Stimulated activated CD8-positive, alpha-beta memory T cell treated with anti-CD3 and anti-CD28 coated beads, Interleukin-12 subunit alpha, Interleukin-12 subunit beta, amount 100 ng/mL, for 1 hour (primary cell): ENCODE results near the gene RYR3.

Experiments
- DNase-seq: peaks from one replicate; pipeline ENCODE4 v3.0.0-alpha.2; 2020; ENCODE audit warnings: low read depth

RYR3 gene

GRCh38 chr15:33641069-33641468 lies 330.3 kb downstream of the RYR3 start:
- DNase-seq: no peak

DNA sequence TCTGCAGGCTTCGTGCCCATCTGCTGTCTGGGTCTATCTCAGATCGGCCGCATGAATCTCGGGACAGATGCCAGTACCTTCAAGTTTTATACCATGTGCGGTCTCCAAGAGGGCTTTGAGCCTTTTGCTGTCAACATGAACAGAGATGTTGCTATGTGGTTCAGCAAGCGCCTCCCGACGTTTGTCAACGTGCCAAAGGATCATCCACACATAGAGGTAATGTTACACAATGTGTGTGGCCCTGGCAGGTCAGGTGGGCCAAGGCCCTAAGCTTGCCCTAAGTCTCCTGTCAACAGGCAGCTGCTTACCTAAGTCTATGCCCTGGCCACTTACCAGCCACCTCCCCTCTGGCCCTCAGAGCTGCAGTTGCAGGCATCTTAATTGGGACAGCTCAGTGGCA lies 333.5 kb downstream of the RYR3 start:
- DNase-seq: no peak

DNA sequence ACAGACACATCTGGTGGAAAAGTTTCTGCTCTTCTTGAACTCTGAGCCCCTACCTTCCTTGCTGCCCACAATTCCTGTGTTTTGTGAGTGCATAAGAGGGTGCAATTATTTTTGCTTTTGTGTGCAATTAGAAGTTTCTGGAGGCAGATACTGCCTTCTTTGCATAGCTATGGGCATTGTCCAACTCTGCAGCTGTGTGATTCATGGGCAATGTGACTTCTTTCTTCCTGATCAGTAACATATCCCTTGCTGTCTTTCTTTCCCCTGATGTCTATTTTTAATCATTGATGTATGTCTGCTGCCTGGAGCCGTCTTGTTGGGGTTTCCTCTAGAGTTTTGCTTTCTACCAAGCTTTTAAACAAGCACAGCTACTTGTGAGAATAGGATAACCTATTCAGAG lies 336.0 kb downstream of the RYR3 start:
- DNase-seq: no peak

GRCh38 chr15:33649217-33649933 lies 338.6 kb downstream of the RYR3 start:
- DNase-seq: no peak

GRCh38 chr15:33654860-33655259 lies 344.1 kb downstream of the RYR3 start:
- DNase-seq: no peak

GRCh38 chr15:33655488-33655887 lies 344.7 kb downstream of the RYR3 start:
- DNase-seq: no peak

GRCh38 chr15:33656168-33656567 lies 345.4 kb downstream of the RYR3 start:
- DNase-seq: no peak

DNA sequence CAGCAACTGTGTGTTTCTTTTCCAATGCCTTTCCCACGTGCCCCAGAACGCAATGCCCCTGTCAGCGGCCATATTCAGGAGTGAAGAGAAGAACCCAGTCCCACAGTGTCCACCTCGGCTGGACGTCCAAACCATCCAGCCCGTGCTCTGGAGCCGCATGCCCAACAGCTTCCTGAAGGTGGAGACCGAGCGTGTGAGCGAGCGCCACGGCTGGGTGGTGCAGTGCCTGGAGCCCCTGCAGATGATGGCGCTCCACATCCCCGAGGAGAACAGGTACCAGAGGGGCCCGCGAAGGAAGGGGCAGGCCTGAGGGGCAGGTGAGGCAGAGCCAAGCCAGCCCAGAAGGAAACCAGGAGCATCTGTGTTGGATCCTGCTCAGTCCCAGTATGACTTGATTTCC lies 349.4 kb downstream of the RYR3 start:
- DNase-seq: no peak

GRCh38 chr15:33662014-33662413 lies 351.2 kb downstream of the RYR3 start:
- DNase-seq: no peak

DNA sequence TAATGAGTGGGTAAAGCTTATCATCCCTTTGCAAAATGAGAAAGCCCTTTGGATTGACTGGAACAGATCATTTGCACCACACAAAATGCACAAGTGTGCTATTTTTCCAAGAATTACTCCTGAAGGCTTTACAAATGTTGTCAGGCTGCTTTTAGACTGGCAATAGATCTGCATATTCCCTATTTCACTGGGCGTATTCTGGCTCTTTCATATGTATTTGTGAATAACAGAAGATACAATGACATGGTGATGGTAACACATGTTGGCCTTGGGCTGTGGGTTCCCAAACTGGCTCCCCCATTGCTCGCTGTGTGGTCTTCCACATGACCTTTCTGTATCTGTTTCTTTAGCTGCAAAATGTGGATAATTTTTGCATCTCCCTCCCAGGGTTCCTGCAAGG lies 354.2 kb downstream of the RYR3 start:
- no peak for DNase-seq

DNA sequence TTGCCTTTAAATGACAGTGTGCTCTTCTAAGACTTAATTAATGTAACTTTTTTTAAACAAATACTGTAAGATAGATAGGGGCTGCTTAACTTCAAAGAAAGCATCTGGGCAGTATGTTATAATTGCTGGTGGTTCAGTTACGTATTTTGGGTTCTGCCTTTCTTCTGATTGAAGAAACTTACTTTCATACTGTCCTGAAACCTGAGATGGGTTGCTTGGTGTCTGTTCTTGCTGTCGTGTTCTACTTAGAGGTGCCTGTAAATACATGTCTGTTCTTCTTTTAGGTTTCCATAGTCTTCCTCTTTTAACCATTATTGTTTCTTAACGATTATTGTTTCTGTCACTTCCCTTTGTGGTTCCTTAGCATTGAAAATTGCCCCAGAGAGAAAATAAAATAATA lies 359.8 kb downstream of the RYR3 start:
- DNase-seq: no peak

DNA sequence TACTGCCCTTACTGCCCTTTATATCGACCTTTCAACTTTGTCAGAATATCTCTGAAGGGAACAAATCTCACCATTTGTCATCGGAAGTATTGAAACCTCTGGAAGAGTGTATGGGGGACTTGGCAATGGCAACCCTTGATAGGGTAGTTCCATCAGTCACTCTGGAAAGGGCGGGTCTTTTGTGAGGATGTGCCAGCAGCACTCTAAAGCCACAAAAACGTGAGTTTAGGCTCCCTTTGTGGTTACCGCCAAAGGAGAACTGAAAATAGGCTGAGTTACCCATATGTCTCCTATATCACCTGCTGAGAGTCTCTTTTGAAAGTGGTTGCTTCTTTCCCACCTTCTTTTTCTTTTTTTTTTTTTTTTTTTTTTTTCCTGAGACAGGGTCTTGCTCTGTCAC lies 360.7 kb downstream of the RYR3 start:
- no peak for DNase-seq

DNA sequence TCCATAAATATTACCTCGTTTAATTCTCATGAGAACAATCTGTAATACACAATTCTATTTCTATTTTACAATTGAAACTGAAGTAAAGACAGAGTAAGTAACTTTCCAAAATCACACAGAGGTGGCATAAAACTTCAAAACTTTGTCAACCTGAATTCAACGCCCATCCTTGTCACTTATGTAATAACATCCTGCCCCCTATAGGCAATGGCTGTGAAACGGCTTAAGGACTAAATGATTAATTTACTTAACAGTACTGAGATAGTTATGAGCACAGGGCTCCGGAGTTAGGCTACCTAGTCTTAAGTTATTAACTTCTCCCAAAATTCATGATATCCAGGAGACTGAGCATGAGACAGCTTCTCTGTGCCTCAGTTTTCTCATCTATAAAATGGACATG lies 364.5 kb downstream of the RYR3 start:
- no peak for DNase-seq

GRCh38 chr15:33677238-33677830 lies 366.6 kb downstream of the RYR3 start:
- DNase-seq: no peak

GRCh38 chr15:33678176-33678575 lies 367.4 kb downstream of the RYR3 start:
- DNase-seq: no peak

DNA sequence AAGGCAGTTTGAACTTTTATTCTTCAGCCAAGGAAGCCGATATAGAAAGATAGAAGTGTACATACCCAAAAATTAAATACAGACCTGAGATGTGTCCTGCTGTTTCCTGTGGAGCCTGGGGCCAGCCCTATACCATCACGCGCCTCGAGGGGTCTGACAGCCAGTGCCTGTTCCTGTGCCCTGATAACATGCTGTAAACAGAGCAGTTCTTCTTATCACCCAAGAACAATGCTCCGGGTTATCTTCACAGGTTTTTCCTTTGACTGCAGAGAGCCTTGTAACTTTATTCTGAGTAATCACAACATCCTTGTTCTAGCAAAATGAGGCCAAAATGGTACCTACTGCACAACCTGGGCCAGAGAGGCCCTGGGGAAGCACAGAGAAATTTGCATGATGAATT lies 367.8 kb downstream of the RYR3 start:
- DNase-seq: no peak

DNA sequence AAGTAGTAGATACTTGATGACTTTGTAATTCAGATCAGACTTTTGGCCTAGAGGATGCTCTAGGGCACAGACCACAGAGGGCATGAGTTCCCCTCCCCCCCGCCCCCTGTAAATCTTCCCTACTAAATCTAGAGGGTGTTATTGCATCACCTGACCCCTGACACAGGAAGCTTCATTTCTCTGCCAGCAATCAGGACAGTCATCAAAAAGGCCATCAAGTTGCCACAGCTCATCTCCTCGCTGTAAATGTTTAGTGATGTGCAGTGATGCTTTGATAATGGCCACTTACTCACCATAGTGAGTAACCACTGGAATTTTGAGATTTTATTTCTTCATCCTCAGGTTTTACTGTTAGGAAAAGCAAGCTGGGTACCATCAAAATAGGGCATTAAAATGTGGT lies 368.3 kb downstream of the RYR3 start:
- DNase-seq: no peak

DNA sequence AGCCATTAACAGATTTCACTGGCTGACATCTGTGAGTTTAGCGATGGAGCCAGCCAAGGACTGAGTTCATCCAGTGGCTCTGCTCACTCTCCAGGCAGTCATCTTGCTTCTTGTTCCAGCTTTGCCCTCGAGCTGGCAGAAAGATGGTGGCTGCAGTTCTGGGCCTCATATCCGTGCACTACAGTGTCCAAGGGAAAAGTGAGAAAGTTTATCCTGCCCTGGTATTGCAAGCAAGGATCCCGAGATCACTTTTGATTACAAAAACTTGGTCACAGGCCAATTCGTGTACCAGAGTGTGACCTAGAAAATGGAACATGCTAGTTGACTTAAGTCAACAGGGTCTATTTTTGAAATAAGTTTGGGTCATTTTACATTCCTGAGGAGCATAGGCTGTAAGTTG lies 369.6 kb downstream of the RYR3 start:
- DNase-seq: no peak

DNA sequence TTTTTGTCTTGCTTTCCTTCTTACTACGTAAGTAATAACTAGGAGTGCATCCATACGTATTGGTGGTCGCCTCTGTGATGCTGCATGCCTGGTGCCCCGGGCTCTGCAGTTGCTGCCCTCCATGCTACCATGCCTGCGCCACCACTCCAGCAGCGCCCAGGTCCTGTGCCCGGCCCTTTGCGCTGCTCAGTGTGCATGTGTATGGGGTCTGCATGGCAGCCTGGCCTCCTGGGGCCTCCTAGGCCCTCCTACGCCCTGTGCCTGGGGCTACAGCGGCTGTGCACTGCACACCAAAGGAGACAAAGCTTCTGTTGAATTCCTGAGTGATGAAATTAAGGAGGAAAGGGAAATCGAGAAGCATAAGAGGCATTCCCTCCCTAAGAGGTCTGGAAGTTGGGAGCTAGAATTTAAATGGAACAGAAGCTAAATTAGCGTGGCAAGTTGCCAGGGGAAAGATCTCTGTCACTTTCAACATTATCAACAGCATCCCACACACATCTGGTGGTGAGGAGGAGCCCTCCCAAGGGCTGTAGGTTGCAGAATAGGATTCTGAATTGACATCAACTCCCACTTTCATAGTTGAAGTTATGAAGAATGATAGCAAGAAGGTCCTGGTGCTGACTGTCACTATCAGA lies 382.5 kb downstream of the RYR3 start:
- DNase-seq: no peak

- no peak for DNase-seq
Observed at GRCh38 chr15:33698126-33698525, 387.4 kb downstream of the RYR3 start.

GRCh38 chr15:33699145-33699544 lies 388.4 kb downstream of the RYR3 start:
- DNase-seq: no peak

- no peak for DNase-seq
Observed at GRCh38 chr15:33699691-33700447, 389.1 kb downstream of the RYR3 start.
